Activated gamma-delta T cell (primary cell): ENCODE measurements around the gene SOX21.

ENCODE experiments used
- DNase-seq: peaks from one replicate; lab custom pipeline; 2025; lab: John Stamatoyannopoulos, UW

The SOX21 gene

GRCh38 chr13:94709001-94709834 lies 3.1 kb downstream of the SOX21 start:
- no peak for DNase-seq

DNA sequence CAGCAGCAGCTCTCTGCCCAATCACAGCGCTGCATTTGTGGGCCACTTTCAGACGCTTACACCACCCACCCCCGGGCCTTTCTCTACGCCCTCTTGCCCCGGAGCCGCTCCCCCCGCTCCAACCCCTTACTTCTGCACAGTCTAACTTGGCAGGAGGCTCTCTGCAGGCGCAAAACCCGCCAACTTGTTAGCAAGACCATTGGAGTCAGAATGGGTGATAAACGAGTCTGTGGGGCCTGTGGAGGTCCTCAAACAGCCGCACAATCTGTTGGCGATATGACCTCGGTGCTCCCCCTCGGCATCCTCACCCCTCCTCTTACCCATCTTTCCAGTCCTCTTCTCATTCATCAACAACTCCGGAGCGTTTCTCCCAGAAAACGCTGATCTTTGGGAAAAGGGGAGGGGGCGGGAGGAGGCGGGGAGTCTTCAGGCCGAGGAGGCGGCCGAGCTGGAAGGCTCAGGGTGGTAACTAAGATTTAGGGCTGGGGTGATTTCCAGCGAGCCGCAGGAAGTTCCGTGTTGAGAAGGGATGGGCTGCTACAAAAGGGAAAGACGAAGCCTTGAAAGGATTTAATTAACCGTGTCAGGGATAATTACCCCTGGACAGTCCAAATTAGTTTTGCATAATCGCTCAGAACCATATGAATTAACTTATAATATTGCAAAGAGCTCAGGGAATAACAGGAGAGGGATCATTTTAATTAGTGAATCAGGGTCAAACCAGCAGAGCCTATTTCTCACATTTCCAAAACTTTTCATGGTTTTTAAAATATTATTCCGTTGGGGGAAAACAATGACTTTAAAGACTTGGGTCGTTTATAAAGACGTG lies 4.1 kb downstream of the SOX21 start:
- no peak for DNase-seq

DNA sequence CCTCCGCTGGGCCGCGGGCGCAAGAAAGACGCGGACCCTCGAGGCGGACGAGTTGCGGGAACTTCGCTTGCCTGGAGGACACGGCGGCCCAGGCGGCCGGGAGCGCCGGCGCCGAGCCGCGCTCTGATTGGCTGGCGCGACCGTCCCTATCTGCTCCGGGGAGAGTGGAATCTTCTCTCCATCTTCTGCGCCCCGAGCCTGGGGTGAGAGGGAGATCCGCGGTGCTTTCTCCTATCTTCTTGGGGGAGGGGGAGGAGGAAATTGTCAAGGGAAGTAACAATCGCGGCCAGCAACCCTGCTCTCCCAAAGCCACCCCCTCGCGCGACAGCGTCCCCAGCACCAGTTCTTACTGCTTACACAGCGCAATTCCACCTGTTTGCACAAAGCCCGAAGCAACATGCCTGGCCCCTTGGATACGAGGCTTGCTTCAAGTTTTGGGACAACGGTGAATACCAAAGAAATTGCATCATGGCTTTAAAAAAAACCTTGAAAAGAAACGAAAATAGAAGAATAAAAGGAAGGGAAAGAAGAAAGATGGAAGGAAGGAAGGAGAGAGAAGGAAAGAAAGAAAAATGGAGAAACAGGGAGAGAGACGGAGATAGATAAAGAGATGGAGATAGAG lies 4.8 kb downstream of the SOX21 start:
- DNase-seq: no peak

GRCh38 chr13:94706843-94707399 lies 5.4 kb downstream of the SOX21 start:
- no peak for DNase-seq

DNA sequence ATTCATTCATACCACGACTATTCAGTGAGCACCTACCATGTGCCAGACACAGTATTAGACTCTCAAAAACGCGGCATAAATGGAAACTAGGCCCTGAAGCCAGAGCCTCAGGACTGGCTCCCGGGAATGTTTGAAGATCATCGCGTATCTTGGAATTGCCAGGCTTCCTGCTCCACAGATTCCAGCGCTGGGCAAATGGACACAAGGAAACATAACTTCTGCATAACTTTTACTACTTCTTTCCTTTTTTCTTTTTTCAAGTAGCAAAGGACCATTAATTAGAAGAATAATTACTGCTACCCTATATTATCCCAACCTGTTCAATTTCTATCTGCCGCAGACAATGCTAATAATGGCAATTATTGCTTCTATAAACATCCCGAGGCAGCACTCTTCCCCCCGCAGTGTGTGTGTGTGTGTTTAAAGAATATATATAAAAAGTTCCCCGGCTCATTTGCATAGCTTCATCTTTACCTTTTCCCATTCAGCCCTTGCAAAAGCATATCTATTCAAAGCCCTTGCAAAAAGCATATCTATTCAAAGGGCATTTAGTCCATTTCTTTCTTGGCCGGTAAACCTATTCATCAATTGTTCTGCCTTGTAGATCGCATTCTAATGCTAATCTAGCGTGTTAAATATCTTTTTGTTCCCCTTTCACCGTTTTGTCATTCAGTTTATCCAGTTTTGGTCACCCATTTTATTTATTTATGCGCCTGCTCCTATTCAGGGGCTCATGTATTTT lies 6.1 kb downstream of the SOX21 start:
- no peak for DNase-seq

GRCh38 chr13:94705081-94706030 lies 7.0 kb downstream of the SOX21 start:
- no peak for DNase-seq

GRCh38 chr13:94704377-94705080 lies 7.8 kb downstream of the SOX21 start:
- DNase-seq: no peak

DNA sequence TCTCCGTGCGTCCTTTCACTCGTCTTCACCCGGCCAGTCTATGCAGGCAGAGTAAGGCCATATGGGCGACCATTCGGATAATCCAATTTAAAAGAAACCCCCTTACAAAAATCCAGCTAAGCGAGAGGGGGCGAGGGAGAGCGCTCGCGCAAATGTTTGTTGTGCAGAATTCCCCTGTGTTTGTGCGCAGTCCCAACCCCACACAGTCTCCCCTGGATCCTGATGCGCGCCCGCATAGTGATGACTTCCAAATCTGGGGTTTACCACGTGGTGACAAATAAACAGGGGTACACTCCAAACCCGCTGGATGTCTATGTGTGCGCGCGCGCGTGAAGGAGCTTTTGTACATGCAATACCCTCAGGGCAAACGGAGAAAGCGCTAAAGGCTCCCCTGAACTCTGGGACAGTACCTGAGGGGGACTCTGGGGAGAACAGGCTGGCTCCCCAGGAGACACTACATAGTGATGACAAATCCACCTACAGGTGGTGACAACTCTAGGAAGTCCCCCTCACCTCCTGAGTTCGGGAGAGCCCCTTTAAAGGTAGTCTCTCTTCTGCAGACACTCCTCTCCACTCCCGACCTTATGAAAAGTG lies 8.5 kb downstream of the SOX21 start:
- DNase-seq: no peak

- DNase-seq: no peak
Observed at GRCh38 chr13:94703271-94703670, 9.1 kb downstream of the SOX21 start.

DNA sequence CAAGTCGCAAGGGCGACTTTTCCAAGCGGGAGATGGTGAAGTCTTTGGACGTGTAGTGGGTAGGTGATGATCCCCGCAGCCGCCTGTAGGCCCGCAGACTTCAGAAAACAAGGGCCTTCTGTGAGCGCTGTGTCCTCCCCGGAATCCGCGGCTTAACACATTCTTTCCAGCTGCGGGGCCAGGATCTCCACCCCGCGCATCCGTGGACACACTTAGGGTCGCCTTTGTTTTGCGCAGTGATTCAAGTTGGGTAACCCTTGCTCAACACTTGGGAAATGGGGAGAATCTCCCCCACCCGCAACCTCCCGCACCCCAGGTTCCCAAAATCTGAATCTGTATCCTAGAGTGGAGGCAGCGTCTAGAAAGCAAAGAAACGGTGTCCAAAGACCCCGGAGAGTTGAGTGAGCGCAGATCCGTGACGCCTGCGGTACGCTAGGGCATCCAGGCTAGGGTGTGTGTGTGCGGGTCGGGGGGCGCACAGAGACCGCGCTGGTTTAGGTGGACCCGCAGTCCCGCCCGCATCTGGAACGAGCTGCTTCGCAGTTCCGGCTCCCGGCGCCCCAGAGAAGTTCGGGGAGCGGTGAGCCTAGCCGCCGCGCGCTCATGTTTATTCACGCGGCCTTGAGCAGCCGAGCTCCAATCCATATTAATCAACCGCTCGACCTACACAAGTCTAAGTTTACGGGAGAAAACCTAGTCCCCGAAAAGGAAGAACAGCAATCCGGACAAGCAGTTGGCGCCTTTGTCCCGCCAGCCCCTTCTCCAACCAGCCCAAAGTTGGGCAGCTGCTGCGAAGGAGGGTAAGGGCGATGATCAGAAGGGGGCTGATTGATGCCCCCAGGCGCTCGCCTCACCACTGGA lies 9.9 kb downstream of the SOX21 start:
- no peak for DNase-seq

DNA sequence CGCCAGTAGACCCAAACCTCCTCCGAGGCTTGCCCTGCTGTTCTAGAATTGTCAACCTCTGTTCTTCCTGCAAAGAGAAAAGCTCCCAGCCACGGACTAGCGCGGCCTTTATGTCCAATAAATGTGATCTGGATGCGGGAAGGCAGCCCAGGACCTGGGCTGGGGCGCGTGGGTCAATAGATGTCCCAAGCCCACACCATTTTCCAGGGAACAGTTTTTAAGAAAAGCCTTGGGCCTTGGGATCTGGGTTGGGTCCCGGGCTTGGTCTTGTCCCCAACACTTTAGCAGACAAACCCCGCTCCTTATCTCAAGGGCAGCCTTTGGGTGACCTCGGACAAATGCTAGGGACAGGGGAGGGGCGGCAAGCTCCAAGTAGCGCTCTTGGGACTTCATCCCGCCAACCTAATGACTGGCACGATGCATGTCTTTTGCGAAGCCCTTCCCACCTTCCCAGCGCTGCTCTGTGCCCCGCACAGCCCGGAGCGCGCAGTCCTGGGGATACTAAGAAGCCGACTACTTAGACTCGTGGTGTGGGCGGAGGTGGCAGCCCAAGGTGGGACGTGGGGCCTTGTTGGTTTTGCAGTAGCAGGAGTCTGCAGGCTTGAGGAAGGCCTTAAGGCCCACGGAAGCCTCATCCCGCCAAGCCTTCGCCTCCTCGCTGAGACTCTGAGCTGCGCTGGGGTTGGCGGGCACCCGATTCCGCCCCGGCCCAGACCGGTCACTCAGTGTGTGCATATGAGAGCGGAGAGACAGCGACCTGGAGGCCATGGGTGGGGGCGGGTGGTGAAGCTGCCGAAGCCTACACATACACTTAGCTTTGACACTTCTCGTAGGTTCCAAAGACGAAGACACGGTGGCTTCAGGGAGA lies 10.8 kb downstream of the SOX21 start:
- DNase-seq: no peak

- no peak for DNase-seq
Observed at GRCh38 chr13:94700536-94700935, 11.8 kb downstream of the SOX21 start.

- DNase-seq: no peak
Observed at GRCh38 chr13:94700051-94700535, 12.3 kb downstream of the SOX21 start.

GRCh38 chr13:94696171-94696570 lies 16.2 kb downstream of the SOX21 start:
- no peak for DNase-seq

- DNase-seq: no peak
Observed at GRCh38 chr13:94692030-94692429, 20.3 kb downstream of the SOX21 start.

GRCh38 chr13:94683409-94683808 lies 28.9 kb downstream of the SOX21 start:
- DNase-seq: no peak

- DNase-seq: no peak
Observed at GRCh38 chr13:94682229-94682628, 30.1 kb downstream of the SOX21 start.
